ENCODE results near the gene PLIN5.

Gene PLIN5

DNA sequence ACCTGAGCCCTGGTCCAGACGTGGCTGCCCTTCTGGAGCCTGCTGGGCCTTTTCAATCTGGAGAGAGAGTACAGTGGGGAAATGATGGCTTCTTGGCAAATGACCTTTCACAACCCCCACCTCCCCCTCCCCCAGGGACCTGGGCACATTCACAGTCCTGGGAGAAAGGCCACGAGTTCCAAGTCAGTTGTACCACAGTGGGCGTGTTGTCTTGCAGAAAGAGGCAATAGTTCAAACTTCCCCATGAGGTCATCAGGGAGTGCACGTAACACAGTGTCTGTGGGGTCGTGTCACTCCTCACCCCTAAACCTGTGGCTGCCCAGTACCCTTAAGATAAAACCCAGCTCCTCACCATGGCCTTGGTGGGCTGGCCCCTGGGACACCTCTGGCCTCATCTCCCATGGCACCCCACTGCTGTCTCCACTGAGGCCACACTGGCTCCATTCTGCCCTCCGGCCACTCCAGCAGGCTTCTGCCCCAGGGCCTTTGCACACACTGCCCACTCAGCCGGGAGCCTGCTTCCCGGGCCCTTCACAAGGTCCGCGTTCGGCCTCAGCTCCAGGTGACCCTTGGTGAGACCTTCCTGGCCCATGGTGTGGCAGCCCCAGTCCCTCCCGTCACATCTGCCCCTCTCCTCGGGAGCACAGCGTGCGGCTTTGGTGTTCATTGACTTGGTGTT is 30.0 kb downstream of the PLIN5 start:
- Histone ChIP-seq H3K4me2 (ENCODE audit: insufficient read depth, low read length) (no peak overlapping the region), H3K79me2 (ENCODE audit: insufficient read depth, low read length) (no peaks in the 10 kb centered on the region), H3K27me3 (ENCODE audit: insufficient read depth, low read length, poor library complexity) (no peaks in the 10 kb centered on the region), H3K9me3 (ENCODE audit: insufficient read depth, low read length, severe bottlenecking) (no peaks in the 10 kb centered on the region), H3K9ac (ENCODE audit: low read depth, low read length) (no peak overlapping the region), H3K27ac (ENCODE audit: low read length) (no peak overlapping the region), H3K4me3 (ENCODE audit: low read depth in 1 of 2, low read length in 2 of 2) (no peak overlapping the region), H4K20me1 (ENCODE audit: insufficient read depth, low read length) (0 out of 2 replicates have a peak, but pooled peaks cover 4% of the 10 kb centered on the region), H3K36me3 (ENCODE audit: insufficient read depth, low read length) (peaks cover 56% of the 10 kb centered on the region), H3K4me1 (ENCODE audit: insufficient read depth, low read length) (no peaks in the 10 kb centered on the region), H2AFZ (ENCODE audit: low read depth, low read length) (no peak overlapping the region)
- DNase-seq (no peak), ATAC-seq (ENCODE audit: insufficient read depth, low read depth) (no peak)
- TF ChIP-seq, protein P1, sequence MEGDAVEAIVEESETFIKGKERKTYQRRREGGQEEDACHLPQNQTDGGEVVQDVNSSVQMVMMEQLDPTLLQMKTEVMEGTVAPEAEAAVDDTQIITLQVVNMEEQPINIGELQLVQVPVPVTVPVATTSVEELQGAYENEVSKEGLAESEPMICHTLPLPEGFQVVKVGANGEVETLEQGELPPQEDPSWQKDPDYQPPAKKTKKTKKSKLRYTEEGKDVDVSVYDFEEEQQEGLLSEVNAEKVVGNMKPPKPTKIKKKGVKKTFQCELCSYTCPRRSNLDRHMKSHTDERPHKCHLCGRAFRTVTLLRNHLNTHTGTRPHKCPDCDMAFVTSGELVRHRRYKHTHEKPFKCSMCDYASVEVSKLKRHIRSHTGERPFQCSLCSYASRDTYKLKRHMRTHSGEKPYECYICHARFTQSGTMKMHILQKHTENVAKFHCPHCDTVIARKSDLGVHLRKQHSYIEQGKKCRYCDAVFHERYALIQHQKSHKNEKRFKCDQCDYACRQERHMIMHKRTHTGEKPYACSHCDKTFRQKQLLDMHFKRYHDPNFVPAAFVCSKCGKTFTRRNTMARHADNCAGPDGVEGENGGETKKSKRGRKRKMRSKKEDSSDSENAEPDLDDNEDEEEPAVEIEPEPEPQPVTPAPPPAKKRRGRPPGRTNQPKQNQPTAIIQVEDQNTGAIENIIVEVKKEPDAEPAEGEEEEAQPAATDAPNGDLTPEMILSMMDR (IDR thresholded peaks at IDR 0.05; ENCODE audit: borderline replicate concordance, extremely low read depth, low read length, poor library complexity, severe bottlenecking), result no peak
- TF ChIP-seq EZH2 (IDR thresholded peaks at IDR 0.05; ENCODE audit: borderline replicate concordance, low read depth, low read length, severe bottlenecking), result no peak

DNA sequence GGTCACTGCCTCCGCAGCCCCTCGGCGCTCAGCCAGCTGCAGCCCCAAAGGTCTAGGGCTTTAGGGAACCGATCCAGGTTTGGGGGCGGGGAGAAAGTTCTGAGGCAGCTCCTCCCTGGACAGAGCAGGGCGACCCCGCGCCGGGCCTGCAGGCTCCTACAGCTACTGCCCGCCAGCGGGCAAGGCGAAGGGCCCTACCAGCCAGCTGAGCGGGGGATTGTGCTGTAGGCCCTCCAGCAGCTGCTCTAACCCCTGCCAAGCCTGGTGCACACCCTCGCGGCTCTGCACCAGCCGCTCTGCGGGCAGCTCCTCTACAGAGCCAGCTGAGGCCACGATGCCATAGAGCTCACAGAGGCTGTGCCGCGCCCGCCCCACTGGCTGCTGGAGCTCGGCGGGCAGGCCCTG is 30.7 kb downstream of the PLIN5 start:
- no peak for TF ChIP-seq EZH2 (IDR thresholded peaks at IDR 0.05; ENCODE audit: borderline replicate concordance, low read depth, low read length, severe bottlenecking)
- TF ChIP-seq, protein P1 (IDR thresholded peaks at IDR 0.05; ENCODE audit: borderline replicate concordance, extremely low read depth, low read length, poor library complexity, severe bottlenecking), result no peak
- Histone ChIP-seq H3K9ac (ENCODE audit: low read depth, low read length) (no peak overlapping the region), H2AFZ (ENCODE audit: low read depth, low read length) (no peak overlapping the region), H3K4me2 (ENCODE audit: insufficient read depth, low read length) (no peak overlapping the region), H3K27me3 (ENCODE audit: insufficient read depth, low read length, poor library complexity) (no peaks in the 10 kb centered on the region), H3K4me1 (ENCODE audit: insufficient read depth, low read length) (no peaks in the 10 kb centered on the region), H3K79me2 (ENCODE audit: insufficient read depth, low read length) (no peaks in the 10 kb centered on the region), H3K9me3 (ENCODE audit: insufficient read depth, low read length, severe bottlenecking) (no peaks in the 10 kb centered on the region), H3K4me3 (ENCODE audit: low read depth in 1 of 2, low read length in 2 of 2) (no peak overlapping the region), H4K20me1 (ENCODE audit: insufficient read depth, low read length) (0 out of 2 replicates have a peak, but pooled peaks cover 4% of the 10 kb centered on the region), H3K36me3 (ENCODE audit: insufficient read depth, low read length) (peaks cover 60% of the 10 kb centered on the region), H3K27ac (ENCODE audit: low read length) (no peak overlapping the region)
- DNase-seq (no peak), ATAC-seq (ENCODE audit: insufficient read depth, low read depth) (no peak)

DNA sequence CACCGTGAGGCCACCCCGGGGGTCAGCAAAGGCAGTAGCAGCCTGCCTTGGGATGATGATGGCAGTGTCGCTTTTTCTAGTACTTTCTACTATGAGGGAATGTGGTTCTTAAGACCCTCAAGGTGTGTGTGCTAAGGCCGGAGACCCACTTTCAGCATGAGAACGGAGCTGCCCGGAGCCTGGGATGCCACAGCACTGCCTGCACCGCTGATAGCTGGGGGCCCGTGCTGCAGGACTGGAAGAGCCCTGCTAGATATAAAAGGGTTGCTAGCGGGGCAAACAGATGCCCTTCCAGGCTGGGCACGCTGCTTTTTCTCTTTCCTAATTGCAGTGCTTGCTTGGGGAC is 31.2 kb downstream of the PLIN5 start:
- H3K9ac ChIP-seq (ENCODE audit: low read depth, low read length), result no peak overlapping the region
- no peaks in the 10 kb centered on the region for H3K9me3 ChIP-seq (ENCODE audit: insufficient read depth, low read length, severe bottlenecking)
- H3K4me3 ChIP-seq (ENCODE audit: low read depth in 1 of 2, low read length in 2 of 2), result no peak overlapping the region
- H2AFZ ChIP-seq (ENCODE audit: low read depth, low read length), result no peak overlapping the region
- no peak overlapping the region for H3K27ac ChIP-seq (ENCODE audit: low read length)
- DNase-seq, result no peak
- no peaks in the 10 kb centered on the region for H3K4me1 ChIP-seq (ENCODE audit: insufficient read depth, low read length)
- no peak for ATAC-seq (ENCODE audit: insufficient read depth, low read depth)
- no peaks in the 10 kb centered on the region for H3K79me2 ChIP-seq (ENCODE audit: insufficient read depth, low read length)
- TF ChIP-seq, protein P1 (IDR thresholded peaks at IDR 0.05; ENCODE audit: borderline replicate concordance, extremely low read depth, low read length, poor library complexity, severe bottlenecking), result no peak
- no peak for TF ChIP-seq EZH2 (IDR thresholded peaks at IDR 0.05; ENCODE audit: borderline replicate concordance, low read depth, low read length, severe bottlenecking)
- no peak overlapping the region for H3K4me2 ChIP-seq (ENCODE audit: insufficient read depth, low read length)
- H3K27me3 ChIP-seq (ENCODE audit: insufficient read depth, low read length, poor library complexity), result no peaks in the 10 kb centered on the region
- H3K36me3 ChIP-seq (ENCODE audit: insufficient read depth, low read length), result peaks cover 61% of the 10 kb centered on the region
- H4K20me1 ChIP-seq (ENCODE audit: insufficient read depth, low read length), result 0 out of 2 replicates have a peak, but pooled peaks cover 4% of the 10 kb centered on the region
